ENCODE measurements around the gene NEK9.
"Not testable (repeated sequence)": the region's sequence is repeated elsewhere in the genome, so short reads cannot be mapped to it uniquely, and the experiment has no call there.

The NEK9 gene

GRCh38 chr14:75144944-75145343 is 18.1 kb upstream of the NEK9 start:
- no peak for DNase-seq (ENCODE audit: low spot score)

- DNase-seq (ENCODE audit: low spot score), result no peak
These were observed 17.1 kb upstream of the NEK9 start for GRCh38 chr14:75143761-75144527.

- no peak for DNase-seq (ENCODE audit: low spot score)
These were observed 15.6 kb upstream of the NEK9 start for GRCh38 chr14:75142494-75142893.

- DNase-seq (ENCODE audit: low spot score), result peak; percentile 25
These were observed 15.1 kb upstream of the NEK9 start for GRCh38 chr14:75141967-75142366.

GRCh38 chr14:75141062-75141461 is 14.2 kb upstream of the NEK9 start:
- no peak for DNase-seq (ENCODE audit: low spot score)

- DNase-seq (ENCODE audit: low spot score), result no peak
These were observed 13.8 kb upstream of the NEK9 start for GRCh38 chr14:75140620-75141019.

- DNase-seq (ENCODE audit: low spot score), result no peak
These were observed 12.3 kb upstream of the NEK9 start for GRCh38 chr14:75139185-75139584.

- DNase-seq (ENCODE audit: low spot score), result no peak
These were observed 11.6 kb upstream of the NEK9 start for GRCh38 chr14:75138492-75138891.

GRCh38 chr14:75134644-75135043 is 7.8 kb upstream of the NEK9 start:
- no peak for DNase-seq (ENCODE audit: low spot score)

- DNase-seq (ENCODE audit: low spot score), result no peak
These were observed 6.7 kb upstream of the NEK9 start for GRCh38 chr14:75133597-75133996.

- DNase-seq (ENCODE audit: low spot score), result peak; percentile 57
These were observed 5.7 kb upstream of the NEK9 start for GRCh38 chr14:75132382-75133086.

GRCh38 chr14:75128596-75128990 is 1.7 kb upstream of the NEK9 start:
- DNase-seq (ENCODE audit: low spot score), result no peak

GRCh38 chr14:75127903-75128595 is 1.2 kb upstream of the NEK9 start:
- no peak for DNase-seq (ENCODE audit: low spot score)

- DNase-seq (ENCODE audit: low spot score), result not testable (repeated sequence)
These were observed 599 bp upstream of the NEK9 start for GRCh38 chr14:75127474-75127820.

GRCh38 chr14:75126121-75126544 is 715 bp downstream of the NEK9 start:
- no peak for DNase-seq (ENCODE audit: low spot score)

GRCh38 chr14:75125617-75126016 is 1.2 kb downstream of the NEK9 start:
- DNase-seq (ENCODE audit: low spot score), result peak; percentile 66

GRCh38 chr14:75123991-75124390 is 2.9 kb downstream of the NEK9 start:
- peak; percentile 46 for DNase-seq (ENCODE audit: low spot score)

GRCh38 chr14:75121552-75121951 is 5.3 kb downstream of the NEK9 start:
- no peak for DNase-seq (ENCODE audit: low spot score)

- DNase-seq (ENCODE audit: low spot score), result no peak
These were observed 6.1 kb downstream of the NEK9 start for GRCh38 chr14:75120541-75121291.

- no peak for DNase-seq (ENCODE audit: low spot score)
These were observed 7.8 kb downstream of the NEK9 start for GRCh38 chr14:75119056-75119455.

GRCh38 chr14:75113932-75114539 is 12.8 kb downstream of the NEK9 start:
- DNase-seq (ENCODE audit: low spot score), result no peak

- no peak for DNase-seq (ENCODE audit: low spot score)
These were observed 17.0 kb downstream of the NEK9 start for GRCh38 chr14:75109877-75110276.
